Epidermal melanocyte (primary cell): ENCODE results near the gene SLC35C1.
A peak's percentile ranks its signal among the peaks of the same experiment; 100 is the strongest.

ENCODE experiments used
- DNase-seq: peaks from one replicate; pipeline ENCODE4 v3.0.0; 2011; ENCODE audit warnings: low spot score; ENCODE audit not compliant: insufficient read length

SLC35C1 gene

DNA sequence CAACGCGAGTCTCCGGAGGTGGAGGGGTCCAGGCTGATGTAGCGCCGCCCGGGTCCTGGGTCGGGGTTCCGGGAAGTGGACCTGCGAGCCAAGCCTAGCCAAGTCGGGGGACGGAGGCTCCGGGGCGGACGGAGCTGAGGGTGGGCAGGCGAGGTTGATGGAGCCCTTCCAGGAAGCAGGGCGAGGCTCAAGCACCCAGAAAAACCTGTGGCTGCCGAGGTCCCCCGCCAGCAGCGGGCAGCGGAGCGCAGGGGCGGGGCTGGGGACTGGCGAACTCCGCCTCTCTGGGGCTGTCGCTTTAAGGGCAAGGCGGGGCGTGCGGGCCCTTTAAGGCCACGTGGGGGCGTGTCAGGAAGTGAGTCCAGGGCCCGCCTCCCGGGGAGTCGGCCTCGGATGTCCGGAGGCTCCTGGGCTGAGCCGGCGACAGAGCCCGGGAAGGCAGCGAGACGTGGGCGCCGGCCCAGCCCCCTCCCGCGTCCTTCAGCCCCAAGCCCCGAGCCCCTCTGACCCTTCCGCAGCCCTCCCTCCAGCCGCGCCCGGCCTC is at the start of gene SLC35C1:
Gene SLC35C1 (plus strand): TSS at position 389 of the 544 bp plus-strand sequence. CDS start 653 bp downstream, outside the sequence.
- DNase-seq = peak; percentile 88

DNA sequence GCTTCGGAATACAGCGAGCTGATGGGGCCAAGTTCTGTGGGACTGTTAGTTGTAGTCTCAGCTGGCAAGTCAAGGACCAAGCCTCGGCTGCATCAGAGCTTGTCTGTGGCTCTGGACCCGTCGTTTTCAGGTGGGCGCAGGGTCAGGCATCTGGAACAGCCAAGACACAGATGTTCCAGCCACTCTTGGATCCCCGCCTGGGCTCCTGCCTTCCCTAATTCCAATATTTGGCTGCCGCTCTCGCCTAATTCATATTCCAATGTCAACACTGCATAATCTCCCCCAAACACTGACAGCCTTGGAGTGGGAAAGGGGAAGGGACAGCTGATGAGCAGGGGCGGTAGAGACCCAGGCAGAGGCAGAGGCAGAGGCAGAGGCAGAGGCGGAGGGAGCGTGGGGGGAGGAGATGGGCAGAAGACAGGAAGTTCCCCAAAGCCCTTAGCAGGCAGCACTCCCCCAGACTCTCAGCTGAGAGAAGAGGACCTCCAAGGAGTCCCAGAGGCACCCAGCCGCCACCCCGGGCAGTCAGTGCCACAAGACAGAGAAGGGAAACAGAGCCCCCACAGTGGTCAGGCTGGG is 49.6 kb upstream of the SLC35C1 start:
- DNase-seq = no peak

DNA sequence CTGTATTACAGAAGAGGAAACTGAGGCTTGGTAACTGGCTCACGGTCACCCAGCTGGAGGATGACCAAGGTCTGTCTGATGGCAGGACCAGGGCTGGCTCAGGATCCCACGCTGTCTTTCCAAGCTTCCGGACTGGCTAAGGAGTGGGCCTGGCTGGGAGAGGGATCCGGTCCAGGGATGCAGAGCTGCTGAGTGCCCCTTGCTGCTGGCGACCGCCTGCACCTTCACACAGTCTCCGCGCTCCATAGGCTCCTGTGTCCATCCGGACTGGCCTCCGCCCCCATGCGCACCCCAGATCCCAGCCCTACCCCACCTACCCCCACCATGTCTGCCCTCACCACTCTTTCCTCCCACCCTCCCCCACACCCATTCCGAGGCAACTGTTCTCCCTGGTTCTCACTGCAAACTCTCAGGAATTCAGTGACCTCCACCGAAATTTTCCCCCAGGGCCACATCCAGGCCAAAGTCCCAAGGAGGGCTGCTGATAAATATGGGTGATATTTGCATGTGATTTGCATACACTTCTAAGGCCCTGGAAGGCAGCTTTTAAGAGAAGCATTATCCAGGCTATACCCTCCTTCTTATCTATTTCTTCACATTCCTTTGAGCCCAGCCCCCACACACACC is 48.5 kb upstream of the SLC35C1 start:
- no peak for DNase-seq

DNA sequence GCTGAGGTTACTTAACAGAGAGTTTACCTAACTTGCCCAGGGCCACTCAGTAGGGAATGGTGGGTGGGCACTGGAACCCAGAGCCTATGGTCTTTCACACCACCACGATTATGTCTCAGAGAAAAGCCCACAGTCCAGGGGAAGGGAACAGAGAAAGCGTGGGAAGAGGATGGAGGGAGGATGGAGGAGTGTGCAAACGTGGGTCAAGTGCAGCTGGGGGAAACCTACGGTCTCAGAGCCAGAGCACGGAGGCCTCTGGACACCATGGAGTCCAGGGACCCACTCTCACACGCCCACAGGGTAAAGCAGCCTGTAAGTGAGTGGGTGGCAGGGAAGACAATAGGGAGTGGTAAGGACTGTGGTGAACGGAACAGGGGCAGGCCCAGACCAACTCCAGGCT is 47.3 kb upstream of the SLC35C1 start:
- no peak for DNase-seq

DNA sequence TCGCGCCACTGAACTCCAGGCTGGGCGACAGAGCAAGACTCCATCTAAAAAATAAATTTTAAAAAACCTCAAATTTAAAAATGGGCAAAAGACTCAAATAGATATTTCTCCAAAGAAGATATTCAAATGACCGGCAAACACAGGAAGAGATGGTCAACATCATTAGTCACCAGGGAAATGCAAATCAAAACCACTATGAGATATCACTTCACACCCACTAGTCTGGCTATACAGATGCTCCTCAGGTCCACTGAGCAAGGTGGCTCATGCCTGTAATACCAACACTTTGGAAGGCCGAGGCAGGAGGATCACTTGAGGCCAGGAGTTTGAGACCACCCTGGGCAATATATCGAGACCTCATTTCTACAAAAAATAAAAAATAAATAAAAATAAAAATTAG is 43.3 kb upstream of the SLC35C1 start:
- DNase-seq = no peak

DNA sequence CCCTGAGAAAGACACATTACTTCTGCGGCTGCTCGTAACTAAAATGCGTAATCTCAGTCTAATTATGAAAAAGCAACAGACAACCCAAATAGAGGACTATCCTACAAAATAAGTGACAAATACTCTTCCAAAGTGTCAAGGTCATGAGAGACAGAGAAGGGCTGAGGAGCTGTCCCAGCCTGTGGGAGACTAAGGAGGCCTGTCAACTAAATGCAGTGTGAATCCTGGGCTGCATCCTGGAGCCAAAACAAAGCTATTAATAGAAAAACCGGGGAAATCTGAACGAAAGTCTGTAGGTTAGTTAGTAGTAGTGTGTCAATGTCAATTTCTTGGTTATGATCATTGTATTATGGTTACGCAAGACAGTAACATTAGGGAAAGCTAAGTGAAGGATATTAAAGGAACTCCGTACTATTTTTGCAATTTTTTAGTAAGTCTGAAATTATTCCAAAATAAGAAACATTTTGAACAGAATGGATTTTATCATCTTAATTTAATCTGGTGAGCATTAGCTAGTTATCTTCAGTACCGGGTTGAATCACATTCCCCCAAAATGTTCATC is 39.8 kb upstream of the SLC35C1 start:
- no peak for DNase-seq

DNA sequence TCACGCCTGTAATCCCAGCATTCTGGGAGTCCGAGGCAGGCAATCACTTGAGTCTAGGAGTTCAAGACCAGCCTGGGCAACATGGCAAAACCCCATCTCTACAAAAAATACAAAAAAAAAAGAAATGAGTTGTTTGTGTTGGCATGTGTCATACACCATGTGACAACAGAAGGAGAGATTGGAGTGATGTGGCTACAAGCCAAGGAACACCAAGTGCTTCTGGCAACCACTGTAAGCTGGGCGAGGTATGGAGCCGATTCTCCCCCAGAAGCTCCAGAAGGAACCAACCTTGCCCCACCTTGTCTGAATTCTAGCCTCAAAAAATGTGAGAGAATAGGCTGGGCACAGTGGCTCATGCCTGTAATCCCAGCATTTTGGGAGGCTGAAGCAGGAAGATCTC is 39.1 kb upstream of the SLC35C1 start:
- DNase-seq = no peak

DNA sequence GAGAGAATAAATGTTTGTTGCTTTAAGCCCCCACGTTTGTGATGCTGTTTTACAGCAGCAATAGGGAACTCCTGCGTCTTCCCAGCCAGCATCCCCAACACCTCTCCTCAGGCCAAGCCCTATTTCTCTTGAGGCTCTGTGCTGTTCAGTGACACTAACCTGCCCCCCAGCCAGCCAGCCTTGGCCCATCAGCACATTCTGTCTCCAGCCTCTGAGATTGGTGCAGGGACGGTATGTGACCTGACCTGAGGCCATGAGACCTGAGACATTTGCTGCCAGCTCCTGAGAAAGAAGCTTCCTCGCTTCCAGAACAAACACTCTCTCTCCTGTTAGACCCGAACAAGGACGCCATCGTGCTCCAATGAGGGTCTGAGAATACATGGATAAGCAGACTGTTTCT is 38.5 kb upstream of the SLC35C1 start:
- DNase-seq = no peak

DNA sequence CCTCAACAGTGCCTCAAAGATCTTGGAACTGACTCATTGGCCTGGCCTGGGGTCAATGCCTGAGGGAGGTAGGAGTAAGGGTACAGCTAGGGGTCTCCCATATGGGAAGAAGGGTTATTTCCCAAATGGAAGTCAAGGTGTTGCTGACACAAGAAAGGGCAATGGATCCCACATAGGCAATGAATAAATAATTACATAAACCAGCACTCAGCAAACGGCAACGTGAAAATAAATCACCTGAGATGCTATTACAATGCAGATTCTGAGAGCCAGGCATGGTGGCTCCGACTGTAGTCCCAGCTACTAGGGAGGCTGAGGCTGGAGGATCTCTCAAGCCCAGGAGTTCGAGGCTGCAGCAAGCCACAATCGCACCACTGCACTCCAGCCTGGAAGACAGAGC is 36.5 kb upstream of the SLC35C1 start:
- no peak for DNase-seq

DNA sequence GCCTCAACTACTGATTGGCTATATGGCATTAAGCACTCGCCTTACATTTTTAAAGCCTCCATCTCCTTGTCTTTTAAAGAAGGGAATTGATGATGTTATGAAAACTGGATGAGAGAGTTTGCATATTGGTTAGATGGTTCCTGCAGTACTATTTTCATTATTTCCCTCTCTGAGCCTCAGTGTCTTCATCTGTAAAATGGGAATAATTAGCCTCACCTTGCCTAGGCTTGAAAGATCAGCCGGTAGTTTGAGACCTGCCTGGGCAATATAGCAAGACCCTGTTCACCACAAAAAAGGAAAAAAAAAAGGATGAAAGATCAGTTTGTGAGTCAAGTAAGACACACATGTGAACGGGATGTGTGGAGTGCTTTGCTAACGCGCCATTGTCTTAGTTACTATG is 35.0 kb upstream of the SLC35C1 start:
- DNase-seq = no peak

DNA sequence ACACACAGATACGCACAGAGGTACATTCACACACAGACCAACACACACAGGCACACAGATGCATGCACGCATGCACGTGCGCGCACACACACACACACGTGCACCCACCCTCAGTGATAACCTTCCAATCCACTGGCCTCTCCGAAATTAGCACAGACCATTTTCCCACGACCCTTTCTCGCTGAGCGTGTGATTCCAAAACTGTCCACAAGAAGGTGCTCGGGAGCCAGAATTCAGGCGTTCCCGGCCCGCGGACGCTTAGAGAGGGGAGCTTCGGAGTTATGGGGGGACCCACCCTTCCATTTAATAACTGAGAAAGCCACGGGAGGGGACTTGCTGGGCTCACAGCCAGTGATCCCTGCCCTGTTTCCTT is 33.8 kb upstream of the SLC35C1 start:
- peak; percentile 63 for DNase-seq

DNA sequence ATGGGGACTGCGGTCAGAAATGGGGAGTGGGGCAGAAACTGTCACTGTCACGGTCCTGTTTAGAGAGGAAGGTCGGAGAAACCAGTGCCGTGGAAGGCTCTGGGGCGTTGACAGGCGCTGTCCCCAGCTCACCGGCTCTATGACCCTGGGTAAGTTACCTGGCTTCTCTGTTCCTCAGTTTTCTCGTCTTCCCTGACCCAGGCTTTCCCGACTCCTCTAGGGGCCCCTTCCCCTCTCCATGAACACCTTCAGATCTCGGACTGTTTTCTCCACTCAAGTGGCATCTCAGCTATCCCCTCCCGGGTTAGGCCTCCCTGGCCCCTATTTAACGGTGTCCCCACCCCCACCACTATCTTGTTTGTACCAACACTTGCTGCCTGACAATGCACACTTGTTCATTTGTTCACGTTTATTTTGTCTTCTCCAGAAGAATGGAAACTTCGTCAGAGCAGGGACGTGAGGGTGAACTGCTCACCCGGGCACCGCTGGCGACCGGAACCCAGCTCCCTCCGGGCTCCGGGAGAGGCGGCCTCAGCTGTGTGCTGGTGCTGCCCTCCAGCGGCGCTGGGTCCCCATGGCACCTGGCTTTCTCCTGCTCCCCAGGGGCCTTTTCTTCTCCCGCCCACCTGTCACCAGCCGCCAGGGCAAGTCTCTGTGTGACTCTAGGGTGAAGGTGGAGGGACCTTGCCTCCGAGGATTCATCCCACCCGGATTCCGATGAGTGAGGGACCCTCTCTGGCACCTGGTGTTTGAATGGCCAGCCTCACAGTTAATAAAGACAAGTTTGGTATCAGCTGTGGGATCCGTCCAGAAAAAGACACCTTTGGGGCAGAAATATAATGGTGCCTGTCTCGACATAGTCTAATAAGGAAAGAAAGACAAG is 33.1 kb upstream of the SLC35C1 start:
- DNase-seq = peak; percentile 89

DNA sequence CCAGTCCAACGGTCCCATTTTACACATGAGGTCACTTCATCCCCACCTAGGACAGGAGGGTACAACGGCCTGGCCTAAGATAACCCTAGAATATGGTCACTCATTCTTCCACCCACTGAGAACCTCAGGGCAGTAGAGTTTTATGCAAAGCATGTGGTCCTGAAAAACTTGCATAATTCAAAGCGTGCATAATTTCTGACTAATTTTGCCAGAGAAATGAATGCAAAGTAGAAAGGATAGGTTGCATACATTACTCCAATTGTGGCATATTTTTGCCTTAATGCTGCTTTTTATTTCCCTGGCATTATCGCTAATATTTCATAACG is 32.5 kb upstream of the SLC35C1 start:
- no peak for DNase-seq

DNA sequence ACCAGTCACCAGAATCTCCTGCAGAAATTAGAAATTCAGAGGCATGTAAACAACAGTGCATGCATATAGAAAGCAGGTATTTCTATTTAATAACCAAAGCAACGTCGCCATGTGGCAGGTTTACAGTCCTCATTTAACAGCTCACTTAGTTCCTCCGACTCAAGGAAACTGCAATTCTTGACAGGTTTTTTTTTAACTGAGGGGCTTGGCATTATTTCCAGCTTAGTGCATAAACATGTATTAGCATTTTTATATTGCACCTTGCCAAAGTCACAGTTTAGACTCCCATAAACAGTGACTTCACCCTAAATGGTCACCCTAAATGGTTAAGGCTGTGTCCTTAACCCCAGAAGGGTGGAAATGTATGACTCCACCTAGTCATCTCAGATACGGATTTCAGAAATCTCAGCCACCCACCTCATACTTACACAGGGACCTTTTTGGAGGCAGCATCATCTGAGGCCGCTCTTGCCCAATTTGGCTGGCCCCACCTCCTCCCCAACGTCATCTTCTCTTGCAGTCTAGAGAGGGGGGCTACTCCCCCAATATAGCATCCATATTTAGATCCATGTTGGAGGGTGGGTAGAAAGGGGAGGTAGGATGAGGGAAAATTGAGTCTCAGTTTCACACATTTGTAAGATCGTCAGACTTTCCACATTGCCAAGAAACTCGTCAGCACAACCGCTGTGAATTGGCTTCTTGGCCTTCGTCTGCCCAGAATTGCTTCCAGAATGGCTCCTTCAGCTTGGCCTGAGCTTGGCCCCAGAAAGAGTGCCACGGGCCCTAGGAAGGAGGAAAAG is 31.8 kb upstream of the SLC35C1 start:
- DNase-seq = no peak

DNA sequence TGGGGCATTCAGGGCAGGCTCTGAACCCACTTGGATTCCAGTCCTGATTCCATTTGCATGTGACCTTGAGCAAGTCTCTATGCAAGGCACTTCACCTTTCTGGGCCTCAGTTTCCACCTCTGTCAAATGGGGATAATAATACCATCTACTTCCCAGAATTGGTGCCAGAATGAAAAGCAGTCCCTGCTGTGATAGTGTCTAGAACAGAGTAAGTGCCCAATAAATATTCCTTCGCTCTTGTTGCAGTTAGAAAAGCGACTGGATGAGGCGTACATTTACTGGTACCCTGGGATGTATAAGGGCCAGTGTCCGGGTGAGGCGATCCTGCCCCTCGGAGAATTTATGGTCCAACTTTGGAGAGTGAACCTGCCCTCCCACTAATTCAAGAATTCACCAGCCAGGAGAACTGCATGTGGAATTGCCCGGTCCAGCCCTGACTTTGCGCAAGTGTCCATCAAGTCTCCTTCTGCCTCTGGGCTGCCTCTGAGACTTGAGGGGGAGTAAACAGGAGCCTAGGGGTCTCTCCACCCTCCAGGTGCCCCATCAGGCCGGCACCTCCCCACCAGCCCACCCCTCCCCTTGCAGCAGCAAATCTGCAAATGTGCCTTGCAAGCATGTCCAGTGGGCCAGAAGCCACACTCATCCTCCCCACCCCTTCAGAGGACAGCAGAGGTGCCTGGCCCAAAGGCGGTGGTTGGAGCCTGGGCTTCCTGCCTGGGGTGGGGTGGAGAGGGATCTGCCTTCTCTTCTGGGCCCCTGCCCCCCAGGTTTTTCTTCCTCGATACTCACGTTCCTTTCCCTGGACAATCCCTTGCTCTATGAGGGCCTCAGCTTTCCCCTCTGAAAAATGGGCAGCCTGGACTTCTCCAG is 30.9 kb upstream of the SLC35C1 start:
- DNase-seq = no peak

DNA sequence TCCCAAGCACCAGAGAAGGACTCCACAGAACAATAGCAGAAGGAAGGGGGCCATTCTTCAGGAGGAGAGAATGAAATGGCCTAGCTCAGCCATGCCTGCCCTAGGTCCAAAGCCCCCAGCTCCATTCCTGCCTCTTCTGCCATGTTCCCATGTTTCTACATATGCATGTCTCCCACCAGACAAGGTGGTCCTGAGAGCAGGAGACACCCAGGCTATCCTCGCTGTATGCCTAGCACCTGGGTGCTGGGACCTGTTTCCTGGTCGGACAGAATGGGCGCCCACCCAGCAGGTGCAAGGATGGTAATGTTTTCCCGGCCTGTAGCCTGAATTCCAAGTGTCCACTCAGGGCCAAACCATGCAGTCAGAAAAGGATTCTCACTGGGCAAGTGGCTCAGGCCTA is 30.2 kb upstream of the SLC35C1 start:
- DNase-seq = no peak

DNA sequence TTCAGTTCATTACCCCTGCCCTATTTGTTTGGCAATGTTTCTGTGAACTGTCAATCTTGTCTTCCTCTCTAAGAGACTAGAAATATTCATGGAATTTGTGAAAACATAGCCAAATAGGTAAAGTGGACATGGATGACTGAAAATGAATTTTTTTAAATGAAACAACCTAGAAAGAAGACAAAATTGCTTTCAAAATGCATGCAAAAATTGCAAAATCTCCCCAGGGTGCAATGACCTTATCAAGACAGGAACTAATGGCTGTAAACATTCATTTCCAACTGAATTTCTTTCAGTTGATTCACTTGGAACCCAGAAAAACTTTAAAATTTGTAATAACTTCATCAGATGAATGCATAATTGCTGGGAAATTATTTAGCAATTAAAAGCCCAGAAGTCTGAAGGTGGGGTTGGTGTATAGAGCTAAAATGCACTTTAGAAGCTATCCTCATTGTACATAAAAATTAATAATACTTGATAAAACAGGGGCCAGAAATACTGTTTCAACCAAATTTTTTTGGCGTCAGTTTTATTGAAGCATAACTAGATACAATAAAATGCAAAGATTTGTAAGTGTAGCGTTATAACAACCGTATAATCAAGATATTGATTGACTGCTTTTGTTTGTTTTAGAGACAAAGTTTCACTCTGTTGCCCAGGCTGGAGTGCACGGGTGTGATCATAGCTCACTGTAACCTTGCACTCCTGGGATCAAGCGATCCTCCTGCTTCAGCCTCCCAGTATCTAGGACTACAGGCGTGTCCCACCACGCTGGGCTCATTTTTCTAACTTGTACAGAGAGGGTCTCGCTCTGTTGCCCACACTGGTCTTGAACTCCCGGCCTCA is 27.6 kb upstream of the SLC35C1 start:
- DNase-seq = no peak

DNA sequence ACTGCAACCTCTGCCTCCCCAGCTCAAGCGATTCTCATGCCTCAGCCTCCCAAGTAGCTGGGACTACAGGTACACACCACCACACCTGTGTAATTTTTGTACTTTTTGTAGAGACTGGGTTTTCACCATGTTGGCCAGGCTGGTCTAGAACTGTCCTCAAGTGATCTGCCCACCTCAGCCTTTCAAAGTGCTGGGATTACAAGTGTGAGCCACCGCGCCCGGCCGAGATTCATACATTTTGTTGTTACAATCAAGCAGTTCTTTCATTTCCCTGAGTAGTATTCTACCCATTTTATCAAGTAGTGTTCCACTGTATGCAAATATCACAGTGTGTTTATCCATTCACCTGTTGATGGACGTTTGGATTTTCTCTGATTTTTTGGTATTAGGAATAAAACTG is 26.6 kb upstream of the SLC35C1 start:
- no peak for DNase-seq

DNA sequence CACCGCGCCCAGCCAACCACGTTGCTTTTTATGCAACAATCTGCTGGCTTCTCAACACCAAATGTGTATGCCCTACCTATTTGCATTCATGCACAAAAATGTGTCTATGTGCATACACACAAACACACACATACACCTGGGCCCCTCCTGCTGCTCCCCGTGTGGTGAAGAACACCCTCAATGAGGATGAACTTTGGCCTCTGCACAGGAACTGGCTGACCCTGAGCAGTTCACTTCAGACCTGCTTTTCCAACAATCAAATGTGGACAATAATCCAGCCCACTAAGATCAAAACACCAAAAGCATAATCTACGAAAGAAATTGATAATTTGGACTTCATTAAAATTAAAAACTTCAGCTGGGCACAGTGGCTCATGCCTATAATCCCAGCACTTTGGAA is 25.3 kb upstream of the SLC35C1 start:
- no peak for DNase-seq
